Measurements from ENCODE around the gene SLIRP.
"Not testable (repeated sequence)": the region's sequence is repeated elsewhere in the genome, so short reads cannot be mapped to it uniquely, and the experiment has no call there.

The SLIRP gene

GRCh38 chr14:77746064-77746702 lies 38.3 kb downstream of the SLIRP start:
- Histone ChIP-seq H3K36me3 (ENCODE audit: insufficient read depth, low read length) (peaks cover 82% of the 10 kb centered on the region), H3K4me1 (ENCODE audit: insufficient read depth, low read length) (no peaks in the 10 kb centered on the region), H3K27me3 (ENCODE audit: insufficient read depth, low read length) (no peaks in the 10 kb centered on the region), H3K9me3 (ENCODE audit: insufficient read depth, low read depth, low read length) (peaks cover 2% of the 10 kb centered on the region; the same call in 1 of the 2 replicates), H3K27ac (ENCODE audit: low read depth, low read length) (no peak overlapping the region), H3K4me3 (ENCODE audit: low read length) (no peak overlapping the region), H3K9ac (ENCODE audit: low read depth, low read length) (no peak overlapping the region)
- 90% methylated on average over 3 of the region's 4 CpGs for WGBS

GRCh38 chr14:77747425-77747824 lies 39.5 kb downstream of the SLIRP start:
- H3K4me1 ChIP-seq (ENCODE audit: insufficient read depth, low read length); H3K27ac ChIP-seq (ENCODE audit: low read depth, low read length); H3K4me3 ChIP-seq (ENCODE audit: low read length); H3K27me3 ChIP-seq (ENCODE audit: insufficient read depth, low read length); H3K9me3 ChIP-seq (ENCODE audit: insufficient read depth, low read depth, low read length); H3K9ac ChIP-seq (ENCODE audit: low read depth, low read length): not testable (repeated sequence)
- H3K36me3 ChIP-seq (ENCODE audit: insufficient read depth, low read length), result peaks cover 82% of the 10 kb centered on the region
- 91% methylated on average over 33 of the region's 33 CpGs for WGBS

- H3K27me3 ChIP-seq (ENCODE audit: insufficient read depth, low read length), result no peaks in the 10 kb centered on the region
- H3K9ac ChIP-seq (ENCODE audit: low read depth, low read length), result no peak overlapping the region
- H3K4me3 ChIP-seq (ENCODE audit: low read length), result no peak overlapping the region
- no peaks in the 10 kb centered on the region for H3K4me1 ChIP-seq (ENCODE audit: insufficient read depth, low read length)
- WGBS, result 100% methylated on average over 2 of the region's 2 CpGs
- H3K36me3 ChIP-seq (ENCODE audit: insufficient read depth, low read length), result peaks cover 74% of the 10 kb centered on the region
- no peak overlapping the region for H3K27ac ChIP-seq (ENCODE audit: low read depth, low read length)
- H3K9me3 ChIP-seq (ENCODE audit: insufficient read depth, low read depth, low read length), result peaks cover 2% of the 10 kb centered on the region; the same call in 1 of the 2 replicates
Measured at GRCh38 chr14:77752266-77752665, 44.4 kb downstream of the SLIRP start.

- Histone ChIP-seq H3K4me1 (ENCODE audit: insufficient read depth, low read length) (no peaks in the 10 kb centered on the region), H3K36me3 (ENCODE audit: insufficient read depth, low read length) (peaks cover 76% of the 10 kb centered on the region), H3K9ac (ENCODE audit: low read depth, low read length) (no peak overlapping the region), H3K9me3 (ENCODE audit: insufficient read depth, low read depth, low read length) (peaks cover 2% of the 10 kb centered on the region; the same call in 1 of the 2 replicates), H3K27ac (ENCODE audit: low read depth, low read length) (no peak overlapping the region), H3K4me3 (ENCODE audit: low read length) (no peak overlapping the region), H3K27me3 (ENCODE audit: insufficient read depth, low read length) (no peaks in the 10 kb centered on the region)
- 96% methylated on average over 2 of the region's 3 CpGs for WGBS
Measured at GRCh38 chr14:77752799-77753516, 45.1 kb downstream of the SLIRP start.

GRCh38 chr14:77760381-77761204 lies 52.7 kb downstream of the SLIRP start, which contains the start of gene SNW1:
TSS of gene SNW1 (minus strand) at chr14:77761156. CDS start at chr14:77761127, 29 bp downstream.
- Histone ChIP-seq H3K9ac (ENCODE audit: low read depth, low read length) (peak within 1 kb of the TSS; percentile 90), H3K36me3 (ENCODE audit: insufficient read depth, low read length) (peaks cover 15% of the 10 kb centered on the region), H3K27me3 (ENCODE audit: insufficient read depth, low read length) (no peaks in the 10 kb centered on the region), H3K9me3 (ENCODE audit: insufficient read depth, low read depth, low read length) (no peaks in the 10 kb centered on the region), H3K4me3 (ENCODE audit: low read length) (peak within 1 kb of the TSS; percentile 86), H3K27ac (ENCODE audit: low read depth, low read length) (peak within 1 kb of the TSS; percentile 91), H3K4me1 (ENCODE audit: insufficient read depth, low read length) (peaks cover 19% of the 10 kb centered on the region)
- under 1% methylated on average over 59 of the region's 60 CpGs for WGBS

- Histone ChIP-seq H3K9ac (ENCODE audit: low read depth, low read length) (peak overlapping the region; percentile 90; the same call in 1 of the 2 replicates), H3K9me3 (ENCODE audit: insufficient read depth, low read depth, low read length) (no peaks in the 10 kb centered on the region), H3K27ac (ENCODE audit: low read depth, low read length) (peak overlapping the region; percentile 8; the same call in 1 of the 2 replicates), H3K4me3 (ENCODE audit: low read length) (peak overlapping the region; percentile 86), H3K27me3 (ENCODE audit: insufficient read depth, low read length) (no peaks in the 10 kb centered on the region), H3K36me3 (ENCODE audit: insufficient read depth, low read length) (peaks cover 15% of the 10 kb centered on the region), H3K4me1 (ENCODE audit: insufficient read depth, low read length) (peaks cover 19% of the 10 kb centered on the region)
- 7% methylated on average over 22 of the region's 24 CpGs for WGBS
Measured at GRCh38 chr14:77761205-77761931, 53.5 kb downstream of the SLIRP start.

- no peak overlapping the region for H3K4me3 ChIP-seq (ENCODE audit: low read length)
- WGBS, result 25% methylated on average over 1 of the region's 1 CpG
- peaks cover 19% of the 10 kb centered on the region for H3K4me1 ChIP-seq (ENCODE audit: insufficient read depth, low read length)
- H3K27ac ChIP-seq (ENCODE audit: low read depth, low read length), result peak overlapping the region; percentile 31; the same call in 1 of the 2 replicates
- peaks cover 6% of the 10 kb centered on the region; the same call in 1 of the 2 replicates for H3K36me3 ChIP-seq (ENCODE audit: insufficient read depth, low read length)
- no peaks in the 10 kb centered on the region for H3K27me3 ChIP-seq (ENCODE audit: insufficient read depth, low read length)
- no peaks in the 10 kb centered on the region for H3K9me3 ChIP-seq (ENCODE audit: insufficient read depth, low read depth, low read length)
- no peak overlapping the region for H3K9ac ChIP-seq (ENCODE audit: low read depth, low read length)
Measured at GRCh38 chr14:77763316-77763715, 55.4 kb downstream of the SLIRP start.

GRCh38 chr14:77763978-77764377 lies 56.1 kb downstream of the SLIRP start:
- no peaks in the 10 kb centered on the region for H3K9me3 ChIP-seq (ENCODE audit: insufficient read depth, low read depth, low read length)
- H3K4me3 ChIP-seq (ENCODE audit: low read length), result no peak overlapping the region
- H3K27ac ChIP-seq (ENCODE audit: low read depth, low read length), result peak overlapping the region; percentile 67; the same call in 1 of the 2 replicates
- no peak overlapping the region for H3K9ac ChIP-seq (ENCODE audit: low read depth, low read length)
- H3K4me1 ChIP-seq (ENCODE audit: insufficient read depth, low read length), result peaks cover 19% of the 10 kb centered on the region
- no peaks in the 10 kb centered on the region for H3K36me3 ChIP-seq (ENCODE audit: insufficient read depth, low read length)
- H3K27me3 ChIP-seq (ENCODE audit: insufficient read depth, low read length), result no peaks in the 10 kb centered on the region
- WGBS, result 93% methylated on average over 3 of the region's 3 CpGs

Data from HUES64 (cell line).